ENCODE data around the gene SUV39H1. TPM values are rescaled to one million over a fixed set of nuclear protein-coding genes. Genes with fewer than 3 reads are reported as not detected.

Gene SUV39H1
- total and polyA plus RNA-seq, 9 of the 15 experiments (the other 6 are each of a cell fraction or from before 2014, with no cell fraction given): 4.7 to 34.7 (median 17.9) TPM

GRCh38 chrX:48702032-48702431 lies 5.5 kb downstream of the SUV39H1 start (continued):
- TF ChIP-seq ZNF277 (CRISPR knock-in tag; IDR thresholded peaks at IDR 0.05; ENCODE audit: borderline replicate concordance) (no peak), PHF20 (IDR thresholded peaks at IDR 0.05; ENCODE audit: partially characterized antibody) (no peak), ZMIZ1 (IDR thresholded peaks at IDR 0.05; ENCODE audit: low read depth in 2 of 2, low read length in 2 of 2) (no peak), MYNN (IDR thresholded peaks at IDR 0.05) (no peak; the same call in 1 of the 2 replicates), MYNN (CRISPR knock-in tag; IDR thresholded peaks at IDR 0.05) (no peak), SIN3A (IDR thresholded peaks at IDR 0.05; ENCODE audit: borderline replicate concordance in 2 of 2, control insufficient read depth in 1 of 2, low read depth in 2 of 2, low read length in 2 of 2) (no peak), CHCHD3 (CRISPR knock-in tag; IDR thresholded peaks at IDR 0.05) (no peak), ZNF76 (CRISPR knock-in tag; IDR thresholded peaks at IDR 0.05; ENCODE audit: borderline replicate concordance) (no peak), ZNF134 (CRISPR knock-in tag; conservative IDR thresholded peaks at IDR 0.05) (no peak), SIN3B (IDR thresholded peaks at IDR 0.05; ENCODE audit: low read depth) (no peak), MTA1 (IDR thresholded peaks at IDR 0.05; ENCODE audit: borderline replicate concordance) (no peak), STAT5A (IDR thresholded peaks at IDR 0.05; ENCODE audit: borderline replicate concordance, low read length) (no peak)
- TF ChIP-seq, protein P1, sequence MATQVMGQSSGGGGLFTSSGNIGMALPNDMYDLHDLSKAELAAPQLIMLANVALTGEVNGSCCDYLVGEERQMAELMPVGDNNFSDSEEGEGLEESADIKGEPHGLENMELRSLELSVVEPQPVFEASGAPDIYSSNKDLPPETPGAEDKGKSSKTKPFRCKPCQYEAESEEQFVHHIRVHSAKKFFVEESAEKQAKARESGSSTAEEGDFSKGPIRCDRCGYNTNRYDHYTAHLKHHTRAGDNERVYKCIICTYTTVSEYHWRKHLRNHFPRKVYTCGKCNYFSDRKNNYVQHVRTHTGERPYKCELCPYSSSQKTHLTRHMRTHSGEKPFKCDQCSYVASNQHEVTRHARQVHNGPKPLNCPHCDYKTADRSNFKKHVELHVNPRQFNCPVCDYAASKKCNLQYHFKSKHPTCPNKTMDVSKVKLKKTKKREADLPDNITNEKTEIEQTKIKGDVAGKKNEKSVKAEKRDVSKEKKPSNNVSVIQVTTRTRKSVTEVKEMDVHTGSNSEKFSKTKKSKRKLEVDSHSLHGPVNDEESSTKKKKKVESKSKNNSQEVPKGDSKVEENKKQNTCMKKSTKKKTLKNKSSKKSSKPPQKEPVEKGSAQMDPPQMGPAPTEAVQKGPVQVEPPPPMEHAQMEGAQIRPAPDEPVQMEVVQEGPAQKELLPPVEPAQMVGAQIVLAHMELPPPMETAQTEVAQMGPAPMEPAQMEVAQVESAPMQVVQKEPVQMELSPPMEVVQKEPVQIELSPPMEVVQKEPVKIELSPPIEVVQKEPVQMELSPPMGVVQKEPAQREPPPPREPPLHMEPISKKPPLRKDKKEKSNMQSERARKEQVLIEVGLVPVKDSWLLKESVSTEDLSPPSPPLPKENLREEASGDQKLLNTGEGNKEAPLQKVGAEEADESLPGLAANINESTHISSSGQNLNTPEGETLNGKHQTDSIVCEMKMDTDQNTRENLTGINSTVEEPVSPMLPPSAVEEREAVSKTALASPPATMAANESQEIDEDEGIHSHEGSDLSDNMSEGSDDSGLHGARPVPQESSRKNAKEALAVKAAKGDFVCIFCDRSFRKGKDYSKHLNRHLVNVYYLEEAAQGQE (IDR thresholded peaks at IDR 0.05; ENCODE audit: borderline replicate concordance): no peak
- TF ChIP-seq, protein P1 (CRISPR knock-in tag; IDR thresholded peaks at IDR 0.05; ENCODE audit: low read depth): no peak
- TF ChIP-seq, protein P2, sequence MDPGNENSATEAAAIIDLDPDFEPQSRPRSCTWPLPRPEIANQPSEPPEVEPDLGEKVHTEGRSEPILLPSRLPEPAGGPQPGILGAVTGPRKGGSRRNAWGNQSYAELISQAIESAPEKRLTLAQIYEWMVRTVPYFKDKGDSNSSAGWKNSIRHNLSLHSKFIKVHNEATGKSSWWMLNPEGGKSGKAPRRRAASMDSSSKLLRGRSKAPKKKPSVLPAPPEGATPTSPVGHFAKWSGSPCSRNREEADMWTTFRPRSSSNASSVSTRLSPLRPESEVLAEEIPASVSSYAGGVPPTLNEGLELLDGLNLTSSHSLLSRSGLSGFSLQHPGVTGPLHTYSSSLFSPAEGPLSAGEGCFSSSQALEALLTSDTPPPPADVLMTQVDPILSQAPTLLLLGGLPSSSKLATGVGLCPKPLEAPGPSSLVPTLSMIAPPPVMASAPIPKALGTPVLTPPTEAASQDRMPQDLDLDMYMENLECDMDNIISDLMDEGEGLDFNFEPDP (CRISPR knock-in tag; IDR thresholded peaks at IDR 0.05): no peak

Data from K562 (cell line).